Glutamatergic neuron (in vitro differentiated cells): ENCODE results near the gene FGFRL1. TPM values are rescaled to one million over a fixed set of nuclear protein-coding genes. Genes with fewer than 3 reads are reported as not detected.

Source experiments
- DNase-seq: peaks from one replicate; pipeline ENCODE4 v3.0.0; 2022
- H3K27ac Mint-ChIP-seq: one replicate; pipeline ENCODE4 v1.8.0; 2020; ENCODE audit warnings: mild to moderate bottlenecking, mixed read lengths, inconsistent platforms; ENCODE audit not compliant: unreplicated experiment
- H3K27me3 Mint-ChIP-seq: one replicate; pipeline ENCODE4 v1.8.0; 2020; ENCODE audit warnings: mild to moderate bottlenecking, moderate library complexity, mixed read lengths, inconsistent platforms; ENCODE audit not compliant: unreplicated experiment
- H3K36me3 Mint-ChIP-seq: one replicate; pipeline ENCODE4 v1.8.0; 2020; ENCODE audit warnings: mild to moderate bottlenecking, mixed read lengths, inconsistent platforms; ENCODE audit not compliant: unreplicated experiment
- H3K4me1 Mint-ChIP-seq: one replicate; pipeline ENCODE4 v1.8.0; 2020; ENCODE audit warnings: mild to moderate bottlenecking, low read depth, mixed read lengths, inconsistent platforms; ENCODE audit not compliant: unreplicated experiment
- H3K4me3 Mint-ChIP-seq: one replicate; pipeline ENCODE4 v1.8.0; 2020; ENCODE audit warnings: mild to moderate bottlenecking, mixed read lengths, inconsistent platforms; ENCODE audit not compliant: unreplicated experiment
- H3K9me3 Mint-ChIP-seq: one replicate; pipeline ENCODE4 v1.8.0; 2020; ENCODE audit warnings: mild to moderate bottlenecking, moderate library complexity, mixed read lengths, inconsistent platforms; ENCODE audit not compliant: unreplicated experiment
- total RNA-seq: library from RNA; stranded (reverse); fragmentation: NEBNext Ultra II Directional; extraction: Animal tissue kit (Norgen Biotek cat#: 25700); gene quantifications from one replicate; pipeline ENCODE4 v1.2.1, GENCODE V29; 2021; ENCODE audit not compliant: unreplicated experiment
- TF ChIP-seq, protein P1 (sequence below): fragments of 200-600 bp; sonication (generic); IDR thresholded peaks from one replicate; pipeline ENCODE4 v1.5.0; 2021; ENCODE audit not compliant: partially characterized antibody, unreplicated experiment

The FGFRL1 gene
- total RNA-seq, 1 donor from 2014 or later: 20.9 TPM

DNA sequence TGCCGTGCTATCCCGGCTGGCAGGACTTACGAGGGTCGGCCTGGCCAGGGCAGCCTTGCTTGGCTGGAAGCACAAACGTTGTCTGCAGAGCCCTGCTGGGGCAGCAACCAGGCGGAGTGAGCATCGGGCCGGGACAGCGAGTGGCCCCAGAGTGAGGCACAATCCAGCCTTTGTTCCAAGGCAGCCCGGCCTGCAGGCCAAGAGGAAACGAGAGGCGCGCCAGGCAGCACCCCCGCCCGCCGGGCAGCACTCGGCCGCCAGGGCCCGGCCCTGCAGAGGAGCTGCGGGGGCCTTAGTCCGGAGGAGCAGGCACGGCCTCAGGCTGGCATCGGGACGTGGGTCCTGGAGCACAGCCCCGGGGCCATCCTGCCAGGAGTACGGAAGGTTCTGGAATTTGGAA, 24.1 kb downstream of the FGFRL1 start:
- DNase-seq: no peak
- peaks cover 2% of the 10 kb centered on the region for H3K27me3 Mint-ChIP-seq
- H3K27ac Mint-ChIP-seq: no peak overlapping the region
- H3K9me3 Mint-ChIP-seq: peaks cover 2% of the 10 kb centered on the region
- TF ChIP-seq, protein P1, sequence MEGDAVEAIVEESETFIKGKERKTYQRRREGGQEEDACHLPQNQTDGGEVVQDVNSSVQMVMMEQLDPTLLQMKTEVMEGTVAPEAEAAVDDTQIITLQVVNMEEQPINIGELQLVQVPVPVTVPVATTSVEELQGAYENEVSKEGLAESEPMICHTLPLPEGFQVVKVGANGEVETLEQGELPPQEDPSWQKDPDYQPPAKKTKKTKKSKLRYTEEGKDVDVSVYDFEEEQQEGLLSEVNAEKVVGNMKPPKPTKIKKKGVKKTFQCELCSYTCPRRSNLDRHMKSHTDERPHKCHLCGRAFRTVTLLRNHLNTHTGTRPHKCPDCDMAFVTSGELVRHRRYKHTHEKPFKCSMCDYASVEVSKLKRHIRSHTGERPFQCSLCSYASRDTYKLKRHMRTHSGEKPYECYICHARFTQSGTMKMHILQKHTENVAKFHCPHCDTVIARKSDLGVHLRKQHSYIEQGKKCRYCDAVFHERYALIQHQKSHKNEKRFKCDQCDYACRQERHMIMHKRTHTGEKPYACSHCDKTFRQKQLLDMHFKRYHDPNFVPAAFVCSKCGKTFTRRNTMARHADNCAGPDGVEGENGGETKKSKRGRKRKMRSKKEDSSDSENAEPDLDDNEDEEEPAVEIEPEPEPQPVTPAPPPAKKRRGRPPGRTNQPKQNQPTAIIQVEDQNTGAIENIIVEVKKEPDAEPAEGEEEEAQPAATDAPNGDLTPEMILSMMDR: no peak
- no peak overlapping the region for H3K4me3 Mint-ChIP-seq
- no peaks in the 10 kb centered on the region for H3K4me1 Mint-ChIP-seq
- H3K36me3 Mint-ChIP-seq: no peaks in the 10 kb centered on the region

DNA sequence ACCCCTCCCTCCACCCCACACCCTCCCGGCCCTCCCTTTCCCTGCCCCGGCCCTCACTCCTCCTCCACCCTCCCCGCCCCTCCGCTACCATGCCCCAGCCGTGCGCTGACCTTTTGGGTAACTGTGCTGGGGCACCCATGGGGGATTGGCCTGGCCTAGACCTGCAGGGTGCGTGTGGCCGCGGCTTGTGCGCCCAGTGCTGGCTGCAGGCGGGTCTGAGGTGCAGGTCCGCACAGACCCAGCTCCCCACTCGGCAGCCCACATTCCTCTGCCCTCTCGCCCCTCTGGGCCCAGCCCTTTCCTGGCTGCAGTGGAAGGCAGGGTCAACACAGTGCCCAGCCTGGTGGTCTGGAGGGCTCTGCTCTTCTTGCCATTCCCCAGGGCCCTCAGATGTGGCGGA, 24.7 kb downstream of the FGFRL1 start:
- H3K4me1 Mint-ChIP-seq: no peaks in the 10 kb centered on the region
- H3K4me3 Mint-ChIP-seq: no peak overlapping the region
- H3K27me3 Mint-ChIP-seq: peaks cover 2% of the 10 kb centered on the region
- TF ChIP-seq, protein P1: no peak
- H3K9me3 Mint-ChIP-seq: peaks cover 2% of the 10 kb centered on the region
- H3K36me3 Mint-ChIP-seq: no peaks in the 10 kb centered on the region
- no peak overlapping the region for H3K27ac Mint-ChIP-seq
- no peak for DNase-seq

DNA sequence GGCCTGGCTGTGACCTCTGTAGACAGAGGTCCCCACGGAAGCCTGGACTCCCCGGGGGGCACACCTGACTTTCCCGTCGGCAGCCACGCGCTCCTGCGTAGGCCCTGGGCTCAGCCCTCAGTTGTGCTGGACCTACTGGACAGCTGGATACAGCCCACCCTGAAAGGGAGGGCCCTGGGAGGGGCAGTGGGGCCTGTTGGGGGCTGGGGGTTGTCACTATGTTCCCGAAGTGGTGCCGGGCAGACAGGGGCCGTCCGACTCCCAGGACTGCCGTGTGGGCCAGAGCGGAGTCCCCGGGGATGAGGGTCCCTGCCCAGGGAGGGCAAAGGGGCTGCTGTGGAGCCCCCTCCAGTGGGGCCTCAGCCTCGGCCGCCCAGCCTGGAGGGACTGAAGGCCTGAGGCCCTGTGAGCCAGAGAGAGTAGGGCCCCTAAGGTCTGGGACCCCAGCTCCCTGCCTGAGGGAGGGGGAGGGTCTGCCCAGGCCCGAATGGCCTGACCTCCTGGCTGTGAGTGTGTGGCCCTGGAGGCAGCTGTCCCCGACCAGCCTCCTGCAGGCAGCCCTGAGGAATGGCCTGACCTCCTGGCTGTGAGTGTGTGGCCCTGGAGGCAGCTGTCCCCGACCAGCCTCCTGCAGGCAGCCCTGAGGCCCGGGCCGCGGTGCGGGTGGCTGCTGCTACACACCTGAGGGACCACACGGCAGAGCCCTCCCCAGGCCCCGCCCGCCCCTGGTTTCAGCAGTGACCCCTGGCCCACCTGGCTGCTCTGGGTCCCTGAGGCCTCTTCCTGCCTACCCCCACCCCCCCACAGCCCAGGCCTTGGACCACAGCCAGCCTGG, 25.8 kb downstream of the FGFRL1 start:
- H3K27me3 Mint-ChIP-seq: peaks cover 4% of the 10 kb centered on the region
- H3K9me3 Mint-ChIP-seq: peaks cover 2% of the 10 kb centered on the region
- no peak overlapping the region for H3K27ac Mint-ChIP-seq
- no peaks in the 10 kb centered on the region for H3K4me1 Mint-ChIP-seq
- TF ChIP-seq, protein P1: no peak
- H3K36me3 Mint-ChIP-seq: no peaks in the 10 kb centered on the region
- H3K4me3 Mint-ChIP-seq: no peak overlapping the region
- no peak for DNase-seq

- H3K9me3 Mint-ChIP-seq: peaks cover 4% of the 10 kb centered on the region
- DNase-seq: no peak
- peaks cover 8% of the 10 kb centered on the region for H3K27me3 Mint-ChIP-seq
- TF ChIP-seq, protein P1: no peak
- H3K4me3 Mint-ChIP-seq: no peak overlapping the region
- no peaks in the 10 kb centered on the region for H3K36me3 Mint-ChIP-seq
- H3K4me1 Mint-ChIP-seq: no peaks in the 10 kb centered on the region
- no peak overlapping the region for H3K27ac Mint-ChIP-seq
These were observed 27.6 kb downstream of the FGFRL1 start for GRCh38 chr4:1038948-1039492.
